Mesenchymal stem cell (in vitro differentiated cells and primary cell): ENCODE results near the gene PADI6.
A peak's percentile ranks its signal among the peaks of the same experiment; 100 is the strongest.

Source experiments
- DNase-seq: peaks from one replicate; pipeline ENCODE4 v3.0.0-alpha.2; 2013
- H2AFZ ChIP-seq: one replicate; pipeline ENCODE4 v1.6.1; 2013; ENCODE audit warnings: low read depth, mild to moderate bottlenecking, control low read depth, inconsistent platforms, low read length, moderate library complexity
- H2AK5ac ChIP-seq: 2 replicates; pipeline ENCODE4 v1.6.1; 2013; ENCODE audit warnings: low read length, moderate library complexity, mild to moderate bottlenecking, inconsistent platforms; ENCODE audit not compliant: severe bottlenecking
- H2BK120ac ChIP-seq: one replicate; pipeline ENCODE4 v1.6.1; 2013; ENCODE audit warnings: low read depth, mild to moderate bottlenecking, inconsistent platforms, low read length, moderate library complexity
- H2BK12ac ChIP-seq, 2 experiments: one replicate each; pipeline ENCODE4 v1.6.1; 2013; ENCODE audit warnings: inconsistent platforms in 2 of 2, low read length in 2 of 2, mild to moderate bottlenecking in 2 of 2, moderate library complexity in 2 of 2, control low read depth in 1 of 2
- H2BK15ac ChIP-seq: one replicate; pipeline ENCODE4 v1.6.1; 2013; ENCODE audit warnings: mild to moderate bottlenecking, low read depth, inconsistent platforms; ENCODE audit not compliant: poor library complexity, severe bottlenecking
- H2BK5ac ChIP-seq: 2 replicates; pipeline ENCODE4 v1.6.1; 2013; ENCODE audit warnings: low read depth, mild to moderate bottlenecking, low read length, control low read depth, inconsistent platforms; ENCODE audit not compliant: poor library complexity, severe bottlenecking
- H3K14ac ChIP-seq, 2 experiments: one replicate each; pipeline ENCODE4 v1.6.1; 2013; ENCODE audit warnings: inconsistent platforms in 2 of 2, low read length in 2 of 2, control low read depth in 1 of 2, mild to moderate bottlenecking in 1 of 2, moderate library complexity in 1 of 2
- H3K18ac ChIP-seq, 2 experiments: one replicate each; pipeline ENCODE4 v1.6.1; 2013; ENCODE audit warnings: inconsistent platforms in 2 of 2, low read length in 2 of 2, control low read depth in 1 of 2, low read depth in 1 of 2, mild to moderate bottlenecking in 1 of 2
- H3K23ac ChIP-seq, 2 experiments: one replicate each; pipeline ENCODE4 v1.6.1; 2013; ENCODE audit warnings: inconsistent platforms in 2 of 2, low read length in 2 of 2, mild to moderate bottlenecking in 2 of 2, moderate library complexity in 2 of 2, control low read depth in 1 of 2
- H3K27ac ChIP-seq: 2 replicates; pipeline ENCODE4 v1.5.1; 2013; ENCODE audit warnings: mild to moderate bottlenecking, moderate library complexity, low read length, control low read depth, inconsistent platforms; ENCODE audit not compliant: poor library complexity, severe bottlenecking
- H3K27me3 ChIP-seq, 2 experiments: 2 replicates each; pipeline versions ENCODE4 v1.6.1 to v1.7.0; 2013; ENCODE audit warnings: low read length in 2 of 2, mild to moderate bottlenecking in 2 of 2, moderate library complexity in 2 of 2, control low read depth in 1 of 2, inconsistent platforms in 1 of 2; ENCODE audit not compliant: control insufficient read depth in 1 of 2, insufficient read depth in 1 of 2
- H3K36me3 ChIP-seq, 2 experiments: 2 replicates each; pipeline versions ENCODE4 v1.6.1 to v1.7.0; 2013; ENCODE audit warnings: low read length in 2 of 2, control low read depth in 1 of 2, inconsistent platforms in 1 of 2, low read depth in 1 of 2, mild to moderate bottlenecking in 1 of 2; ENCODE audit not compliant: insufficient read depth in 2 of 2, control insufficient read depth in 1 of 2
- H3K4ac ChIP-seq, 2 experiments: one replicate each; pipeline ENCODE4 v1.6.1; 2013; ENCODE audit warnings: inconsistent platforms in 2 of 2, low read length in 2 of 2, mild to moderate bottlenecking in 2 of 2, moderate library complexity in 2 of 2, control low read depth in 1 of 2, low read depth in 1 of 2
- H3K4me1 ChIP-seq: 2 replicates; pipeline ENCODE4 v1.6.1; 2013; ENCODE audit warnings: low read depth, low read length, control low read depth; ENCODE audit not compliant: control insufficient read depth, insufficient read depth
- H3K4me2 ChIP-seq: 2 replicates; pipeline ENCODE4 v1.6.1; 2013; ENCODE audit warnings: low read length, mild to moderate bottlenecking, inconsistent platforms; ENCODE audit not compliant: poor library complexity, severe bottlenecking
- H3K4me3 ChIP-seq, 2 experiments: 2 replicates each; pipeline versions ENCODE4 v1.5.1 to v1.7.0; 2013; ENCODE audit warnings: low read length in 2 of 2, mild to moderate bottlenecking in 2 of 2, control low read depth in 1 of 2, low read depth in 1 of 2; ENCODE audit not compliant: insufficient read depth in 1 of 2
- H3K79me1 ChIP-seq: replicated peaks from 2 replicates; pipeline ENCODE4 v1.6.1; 2013; ENCODE audit warnings: mild to moderate bottlenecking, control low read depth, low read length, inconsistent platforms; ENCODE audit not compliant: poor library complexity, severe bottlenecking
- H3K9ac ChIP-seq: 2 replicates; pipeline ENCODE4 v1.7.0; 2013; ENCODE audit warnings: mild to moderate bottlenecking, low read length, moderate library complexity
- H3K9me3 ChIP-seq: 2 replicates; pipeline ENCODE4 v1.7.0; 2013; ENCODE audit warnings: mild to moderate bottlenecking, low read length; ENCODE audit not compliant: control insufficient read depth
- H4K8ac ChIP-seq: one replicate; pipeline ENCODE4 v1.6.1; 2013; ENCODE audit warnings: inconsistent platforms, mild to moderate bottlenecking, low read length, moderate library complexity
- H4K91ac ChIP-seq: one replicate; pipeline ENCODE4 v1.6.1; 2013; ENCODE audit warnings: mild to moderate bottlenecking, low read length, inconsistent platforms
- WGBS: methylation state at CpG from one replicate; pipeline ENCODE4 v1.1.7; 2013; ENCODE audit warnings: mixed read lengths; 5-methylcytosine and 5-hydroxymethylcytosine counted together

The PADI6 gene

GRCh38 chr1:17369466-17369865 lies 2.5 kb upstream of the PADI6 start:
- Histone ChIP-seq H3K4ac (no peak overlapping the region), H3K79me1 (no peaks in the 10 kb centered on the region), H2BK12ac (no peak overlapping the region), H3K4me3 (no peak overlapping the region), H2BK120ac (no peak overlapping the region), H3K27ac (peak overlapping the region; percentile 31), H3K14ac (no peak overlapping the region), H3K4me1 (peaks cover 8% of the 10 kb centered on the region), H2BK15ac (no peak overlapping the region), H3K27me3 (peaks cover 0 to 71% of the 10 kb centered on the region in 2 experiments), H2AK5ac (peak overlapping the region; percentile 63), H2BK5ac (no peak overlapping the region), H3K18ac (no peak overlapping the region), H3K36me3 (peaks cover 0 to 3% of the 10 kb centered on the region in 2 experiments), H3K9ac (no peak overlapping the region), H3K9me3 (peaks cover 2% of the 10 kb centered on the region), H4K8ac (no peak overlapping the region), H3K4me2 (no peak overlapping the region), H3K23ac (no peak overlapping the region), H4K91ac (no peak overlapping the region), H2AFZ (no peak overlapping the region)
- WGBS = 69% methylated on average over 9 of the region's 9 CpGs
- no peak for DNase-seq

- H2BK120ac ChIP-seq = no peak overlapping the region
- no peak overlapping the region for H3K9ac ChIP-seq
- H4K8ac ChIP-seq = no peak overlapping the region
- no peak overlapping the region for H2BK15ac ChIP-seq
- H3K36me3 ChIP-seq = peaks cover 0 to 3% of the 10 kb centered on the region in 2 experiments
- H3K9me3 ChIP-seq = no peaks in the 10 kb centered on the region
- H3K4me1 ChIP-seq = peaks cover 8% of the 10 kb centered on the region
- H2AFZ ChIP-seq = no peak overlapping the region
- H2BK5ac ChIP-seq = no peak overlapping the region
- H2AK5ac ChIP-seq = no peak overlapping the region
- peaks cover 0 to 78% of the 10 kb centered on the region in 2 experiments for H3K27me3 ChIP-seq
- DNase-seq = no peak
- no peak overlapping the region for H3K23ac ChIP-seq
- H3K18ac ChIP-seq = no peak overlapping the region
- no peak overlapping the region for H3K4ac ChIP-seq
- H3K14ac ChIP-seq = no peak overlapping the region
- H3K79me1 ChIP-seq = no peaks in the 10 kb centered on the region
- H3K4me3 ChIP-seq = no peak overlapping the region
- no peak overlapping the region for H3K4me2 ChIP-seq
- H3K27ac ChIP-seq = no peak overlapping the region
- no peak overlapping the region for H2BK12ac ChIP-seq
- no peak overlapping the region for H4K91ac ChIP-seq
- 73% methylated on average over 2 of the region's 2 CpGs for WGBS
Observed at GRCh38 chr1:17370618-17371017, 1.4 kb upstream of the PADI6 start.

- Histone ChIP-seq H3K27ac (no peak overlapping the region), H3K36me3 (peaks cover 0 to 3% of the 10 kb centered on the region in 2 experiments), H3K23ac (no peak overlapping the region), H3K4me3 (no peak overlapping the region), H3K4ac (no peak overlapping the region), H3K9me3 (no peaks in the 10 kb centered on the region), H3K14ac (no peak overlapping the region), H3K9ac (no peak overlapping the region), H3K4me1 (peaks cover 8% of the 10 kb centered on the region), H3K27me3 (peaks cover 13 to 66% of the 10 kb centered on the region in 2 experiments), H3K79me1 (no peaks in the 10 kb centered on the region), H2AK5ac (no peak overlapping the region), H2BK120ac (no peak overlapping the region), H3K18ac (no peak overlapping the region), H2AFZ (peak overlapping the region; percentile 49), H2BK5ac (no peak overlapping the region), H2BK15ac (no peak overlapping the region), H4K8ac (no peak overlapping the region), H4K91ac (no peak overlapping the region), H3K4me2 (no peak overlapping the region), H2BK12ac (no peak overlapping the region)
- DNase-seq = no peak
- 82% methylated on average over 18 of the region's 18 CpGs for WGBS
Observed at GRCh38 chr1:17372955-17373354, 959 bp downstream of the PADI6 start.

- 91% methylated on average over 10 of the region's 10 CpGs for WGBS
- no peak overlapping the region for H3K27ac ChIP-seq
- H3K18ac ChIP-seq = no peak overlapping the region
- H3K4me2 ChIP-seq = no peak overlapping the region
- H3K9ac ChIP-seq = no peak overlapping the region
- no peak overlapping the region for H2BK12ac ChIP-seq
- no peak overlapping the region for H3K23ac ChIP-seq
- DNase-seq = no peak
- H3K14ac ChIP-seq = no peak overlapping the region
- no peak overlapping the region for H4K8ac ChIP-seq
- peaks cover 0 to 3% of the 10 kb centered on the region in 2 experiments for H3K36me3 ChIP-seq
- no peak overlapping the region for H4K91ac ChIP-seq
- H3K4me1 ChIP-seq = peaks cover 2% of the 10 kb centered on the region
- H3K79me1 ChIP-seq = no peaks in the 10 kb centered on the region
- no peak overlapping the region for H3K4me3 ChIP-seq
- H2BK120ac ChIP-seq = no peak overlapping the region
- no peak overlapping the region for H3K4ac ChIP-seq
- no peak overlapping the region for H2BK5ac ChIP-seq
- no peaks in the 10 kb centered on the region for H3K9me3 ChIP-seq
- H2BK15ac ChIP-seq = no peak overlapping the region
- no peak overlapping the region for H2AFZ ChIP-seq
- H2AK5ac ChIP-seq = no peak overlapping the region
- peaks cover 19 to 59% of the 10 kb centered on the region in 2 experiments for H3K27me3 ChIP-seq
Observed at GRCh38 chr1:17375651-17376050, 3.7 kb downstream of the PADI6 start.
